ENCODE results near the gene CNTN4.

DNA sequence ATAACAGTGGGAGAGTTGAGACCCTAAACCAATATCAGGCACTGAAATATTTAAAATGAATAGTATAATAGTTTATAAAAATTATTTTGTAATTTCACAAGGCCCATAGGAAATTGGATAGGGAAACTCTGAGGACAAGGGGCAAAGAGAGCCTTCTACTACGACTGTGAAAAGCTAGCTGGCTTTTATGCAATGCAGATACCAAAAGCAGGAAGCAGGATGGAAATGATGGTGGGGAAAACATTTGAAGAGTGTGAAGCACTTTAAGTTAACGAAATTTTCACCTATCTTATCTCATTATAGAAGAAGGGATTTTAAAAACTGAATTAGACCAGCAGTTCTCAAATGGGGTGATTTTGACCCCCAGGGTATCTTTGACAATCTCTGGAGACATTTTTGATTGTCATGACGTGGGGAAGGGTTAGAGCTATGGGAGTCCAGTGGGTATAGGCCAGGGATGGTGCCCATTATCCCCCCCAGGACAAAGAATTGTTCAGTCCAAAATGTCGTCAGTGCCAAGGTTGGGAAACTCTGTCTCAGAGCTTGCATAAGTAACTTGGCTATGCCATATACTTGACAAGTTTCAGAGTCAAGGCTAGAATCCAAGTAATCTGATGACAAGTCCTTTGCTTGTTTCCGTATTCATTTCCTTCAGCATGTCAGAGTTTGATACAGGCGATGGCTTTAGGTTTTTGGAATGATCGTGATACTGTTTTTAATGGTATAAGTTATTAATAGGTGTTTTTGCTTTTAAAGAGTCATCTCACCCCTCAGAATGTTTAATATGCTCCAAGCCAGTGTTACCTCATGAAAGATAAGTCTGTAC lies 885.6 kb downstream of the CNTN4 start:
- TF ChIP-seq POLR2A (IDR thresholded peaks at IDR 0.05), result no peak
- TF ChIP-seq CTCF (IDR thresholded peaks at IDR 0.05), result no peak
